ENCODE data around the gene TBCCD1.
A peak's percentile ranks its signal among the peaks of the same experiment; 100 is the strongest.

- TF ChIP-seq CTCF (conservative IDR thresholded peaks at IDR 0.05) (peak; percentile 71), ZFX (IDR thresholded peaks at IDR 0.05) (no peak)
Measured at GRCh38 chr3:186540835-186541226, 26.3 kb downstream of the TBCCD1 start.

All from C4-2B (cell line).